Upper lobe of left lung (tissue), 6 donors: ENCODE measurements around the gene SQSTM1. TPM values are rescaled to one million over a fixed set of nuclear protein-coding genes. Genes with fewer than 3 reads are reported as not detected.

Source experiments
- ATAC-seq, 2 donors: fragments of 200-7000 bp; cut with Tn5 transposase; one replicate each; pipeline ENCODE4 v1.9.1; 2022; ENCODE audit warnings: mild to moderate bottlenecking in 2 of 2, moderate library complexity in 2 of 2; ENCODE audit not compliant: low FRiP score in 2 of 2
- DNase-seq, 2 donors: peaks; one replicate each; pipeline ENCODE4 v3.0.0-alpha.2; 2019 to 2020
- H3K27ac ChIP-seq, 4 donors: fragments of 200-600 bp; sonication (generic); one replicate each; pipeline ENCODE4 v1.5.1; 2016 to 2019
- H3K27me3 ChIP-seq, 4 donors: fragments of 200-600 bp; sonication (generic); one replicate each; pipeline ENCODE4 v1.5.1; 2017 to 2019
- H3K36me3 ChIP-seq, 4 donors: fragments of 200-600 bp; sonication (generic); one replicate each; pipeline ENCODE4 v1.5.1; 2016 to 2019
- H3K4me1 ChIP-seq, 4 donors: fragments of 200-600 bp; sonication (generic); one replicate each; pipeline ENCODE4 v1.5.1; 2018 to 2019
- H3K4me3 ChIP-seq, 4 donors: fragments of 200-600 bp; sonication (generic); one replicate each; pipeline ENCODE4 v1.5.1; 2017 to 2019; ENCODE audit warnings: mild to moderate bottlenecking in 2 of 4, moderate library complexity in 1 of 4
- H3K9me3 ChIP-seq, 4 donors: fragments of 200-600 bp; sonication (generic); one replicate each; pipeline ENCODE4 v1.5.1; 2018 to 2019
- EP300 ChIP-seq, 4 donors: sonication (generic); formaldehyde crosslinking; IDR thresholded peaks; one replicate each; pipeline ENCODE4 v1.5.1; 2017; ENCODE audit warnings: antibody characterized with exemption in 4 of 4, control low read depth in 2 of 4
- POLR2A ChIP-seq, 4 donors: fragments of 450-650 bp; IDR thresholded peaks; one replicate each; pipeline ENCODE4 v1.5.1; 2016 to 2017; ENCODE audit warnings: antibody characterized with exemption in 4 of 4, mild to moderate bottlenecking in 2 of 4
- POLR2AphosphoS5 ChIP-seq, 2 donors: sonication (generic); formaldehyde crosslinking; IDR thresholded peaks; one replicate each; pipeline ENCODE4 v1.5.1; 2017; ENCODE audit warnings: antibody characterized with exemption in 2 of 2
- WGBS, 2 donors: methylation state at CpG; one replicate each; pipeline ENCODE4 v1.1.5; 2017 to 2018; 5-methylcytosine and 5-hydroxymethylcytosine counted together
- total RNA-seq, 6 donors: library from RNA; depleted of rRNA in 4 of 6; stranded (reverse); fragments of >200 nt in 4 of 6; gene quantifications; one replicate each; pipeline versions ENCODE4 v1.1.0 to v1.2.1, GENCODE V29; 2016 to 2021
- TF ChIP-seq, protein P1 (sequence below), 6 experiments: fragments of 450-650 bp in 4 of 6; fragments of 200-600 bp in 2 of 6; sonication (generic) in 2 of 6; IDR thresholded peaks; one replicate each; pipeline ENCODE4 v1.5.1; 2016 to 2019; ENCODE audit warnings: antibody characterized with exemption in 6 of 6
- donor health status: DM: no; HTN: no; CAD: no; lungs with moderate emphysema.
- donor health status: DM: no; HTN: yes; CAD: no; lungs with severe emphysema.

The SQSTM1 gene
- total RNA-seq, 6 donors from 2014 or later, result 390 to 666 (median 574) TPM

DNA sequence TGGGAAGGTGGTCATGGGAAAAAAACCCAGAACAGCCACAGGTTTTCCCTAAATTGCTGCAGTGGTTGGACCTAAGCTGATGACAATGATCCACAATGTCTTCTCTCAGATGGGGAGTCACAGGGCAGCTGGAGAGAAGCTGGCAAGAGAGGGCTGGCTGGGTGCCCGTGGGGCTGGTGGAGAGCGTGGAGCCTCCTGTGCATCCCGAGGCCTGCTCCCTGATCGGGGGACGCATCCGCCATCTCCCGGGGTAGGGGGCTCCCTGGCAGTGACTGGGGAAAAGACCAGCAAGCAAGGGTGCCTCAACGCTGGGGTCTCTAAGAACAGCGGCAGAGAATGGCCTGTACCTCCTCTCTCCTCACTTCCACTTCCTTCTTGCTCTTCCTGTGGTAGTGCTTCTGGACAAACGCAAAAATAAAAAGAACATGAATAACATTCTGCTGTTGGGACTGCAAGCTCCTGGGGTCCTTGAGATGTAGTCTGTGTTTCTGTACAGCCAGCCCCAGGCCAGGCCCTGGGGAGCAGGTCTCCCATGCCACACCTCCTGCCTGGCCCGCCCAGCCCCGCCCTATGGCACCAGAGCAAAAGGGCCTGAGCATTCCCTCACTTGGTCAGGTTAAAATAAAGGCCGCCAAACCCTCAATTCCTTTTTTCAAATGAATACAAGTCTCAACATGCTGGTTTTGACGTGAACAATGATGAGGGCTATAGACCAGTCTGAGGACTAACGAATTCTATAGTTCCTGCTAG is 45.0 kb downstream of the SQSTM1 start:
- ATAC-seq (no peak), DNase-seq (no peak)
- 89 to 90% methylated on average over 15 of the region's 15 CpGs for WGBS, 2 donors
- Histone ChIP-seq H3K4me3 (no peak overlapping the region), H3K36me3 (peaks cover 0 to 82% (median 71%) of the 10 kb centered on the region in 4 donors), H3K9me3 (no peaks in the 10 kb centered on the region), H3K27me3 (no peaks in the 10 kb centered on the region), H3K4me1 (no peaks in the 10 kb centered on the region), H3K27ac (no peak overlapping the region)
- TF ChIP-seq POLR2A (IDR thresholded peaks at IDR 0.05), result no peak
- TF ChIP-seq EP300 (IDR thresholded peaks at IDR 0.05), result no peak
- TF ChIP-seq, protein P1, sequence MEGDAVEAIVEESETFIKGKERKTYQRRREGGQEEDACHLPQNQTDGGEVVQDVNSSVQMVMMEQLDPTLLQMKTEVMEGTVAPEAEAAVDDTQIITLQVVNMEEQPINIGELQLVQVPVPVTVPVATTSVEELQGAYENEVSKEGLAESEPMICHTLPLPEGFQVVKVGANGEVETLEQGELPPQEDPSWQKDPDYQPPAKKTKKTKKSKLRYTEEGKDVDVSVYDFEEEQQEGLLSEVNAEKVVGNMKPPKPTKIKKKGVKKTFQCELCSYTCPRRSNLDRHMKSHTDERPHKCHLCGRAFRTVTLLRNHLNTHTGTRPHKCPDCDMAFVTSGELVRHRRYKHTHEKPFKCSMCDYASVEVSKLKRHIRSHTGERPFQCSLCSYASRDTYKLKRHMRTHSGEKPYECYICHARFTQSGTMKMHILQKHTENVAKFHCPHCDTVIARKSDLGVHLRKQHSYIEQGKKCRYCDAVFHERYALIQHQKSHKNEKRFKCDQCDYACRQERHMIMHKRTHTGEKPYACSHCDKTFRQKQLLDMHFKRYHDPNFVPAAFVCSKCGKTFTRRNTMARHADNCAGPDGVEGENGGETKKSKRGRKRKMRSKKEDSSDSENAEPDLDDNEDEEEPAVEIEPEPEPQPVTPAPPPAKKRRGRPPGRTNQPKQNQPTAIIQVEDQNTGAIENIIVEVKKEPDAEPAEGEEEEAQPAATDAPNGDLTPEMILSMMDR (IDR thresholded peaks at IDR 0.05), result no peak
- TF ChIP-seq POLR2AphosphoS5 (IDR thresholded peaks at IDR 0.05), result no peak

DNA sequence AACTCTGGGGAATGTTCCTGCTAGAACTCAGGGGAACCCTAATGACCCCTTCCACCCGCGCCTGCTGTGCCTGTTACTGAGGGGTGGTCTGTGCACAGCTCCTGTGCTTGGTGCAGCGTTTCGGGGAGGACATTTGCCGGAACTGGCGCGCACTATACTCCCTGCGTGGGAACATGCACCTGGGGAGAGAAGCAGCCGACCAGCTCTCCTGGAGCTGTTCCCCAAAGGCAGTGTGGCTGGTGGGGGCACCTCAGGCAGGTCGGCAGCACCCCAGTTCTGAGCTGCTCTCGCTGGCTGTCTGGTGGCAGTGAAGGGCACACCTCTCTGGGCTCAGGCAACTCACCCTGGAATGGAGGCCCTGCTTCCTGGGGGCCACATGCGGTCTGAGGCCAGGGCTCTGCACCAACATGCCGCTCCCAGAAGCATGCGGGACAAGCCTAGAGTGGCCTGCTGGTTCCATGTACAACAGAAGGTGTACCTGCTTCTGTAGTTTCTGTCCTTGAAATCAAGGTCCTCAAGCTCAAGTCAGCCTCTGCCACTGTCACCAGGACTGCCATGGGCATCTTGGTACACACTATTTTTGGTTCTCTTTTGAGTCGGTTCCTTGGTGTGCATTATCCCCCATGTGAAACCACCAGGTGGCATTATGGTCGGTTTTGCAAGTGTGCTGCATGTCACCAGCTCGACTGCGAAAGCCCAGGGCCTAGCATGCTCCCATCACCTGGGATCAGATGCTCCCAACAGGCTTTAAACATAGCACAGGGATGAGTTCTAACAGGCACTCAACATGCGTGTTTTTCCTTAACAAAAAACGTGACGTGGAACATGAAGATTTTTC is 45.8 kb downstream of the SQSTM1 start:
- no peaks in the 10 kb centered on the region for H3K4me1 ChIP-seq
- DNase-seq (peak in 1 of 2 donors; percentile 58), ATAC-seq (no peak)
- WGBS, 2 donors, result 84 to 88% methylated on average over 18 to 21 of the region's 21 CpGs
- H3K9me3 ChIP-seq, result no peaks in the 10 kb centered on the region
- no peak overlapping the region for H3K27ac ChIP-seq
- H3K4me3 ChIP-seq, result no peak overlapping the region
- no peaks in the 10 kb centered on the region for H3K27me3 ChIP-seq
- TF ChIP-seq, protein P1 (IDR thresholded peaks at IDR 0.05), result no peak
- no peak for TF ChIP-seq POLR2AphosphoS5 (IDR thresholded peaks at IDR 0.05)
- TF ChIP-seq POLR2A (IDR thresholded peaks at IDR 0.05), result no peak
- no peak for TF ChIP-seq EP300 (IDR thresholded peaks at IDR 0.05)
- H3K36me3 ChIP-seq, result peaks cover 0 to 90% (median 76%) of the 10 kb centered on the region in 4 donors

DNA sequence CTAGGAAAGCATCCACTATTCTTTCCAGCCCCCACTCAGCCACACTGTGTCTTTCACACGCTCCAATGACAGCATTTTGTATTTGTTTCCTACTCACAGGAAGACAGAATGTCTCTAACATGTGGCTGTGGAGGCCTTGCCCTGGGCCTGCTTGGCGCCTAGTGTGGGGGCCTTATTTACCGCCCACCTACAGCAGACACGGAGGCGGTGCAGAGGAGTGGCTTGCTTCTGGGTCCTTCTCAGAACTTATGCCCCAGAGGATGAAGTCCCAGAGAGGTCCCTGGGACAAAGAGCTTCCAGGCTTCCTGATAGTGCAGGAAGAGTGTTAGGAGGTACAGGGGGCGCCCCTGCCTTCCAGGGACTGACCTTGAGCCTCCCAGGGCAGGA is 46.4 kb downstream of the SQSTM1 start:
- Histone ChIP-seq H3K4me3 (no peak overlapping the region), H3K36me3 (peaks cover 0 to 94% (median 78%) of the 10 kb centered on the region in 4 donors), H3K27me3 (no peaks in the 10 kb centered on the region), H3K4me1 (no peaks in the 10 kb centered on the region), H3K27ac (no peak overlapping the region), H3K9me3 (no peaks in the 10 kb centered on the region)
- TF ChIP-seq POLR2AphosphoS5 (IDR thresholded peaks at IDR 0.05) (no peak), POLR2A (IDR thresholded peaks at IDR 0.05) (no peak), EP300 (IDR thresholded peaks at IDR 0.05) (no peak)
- TF ChIP-seq, protein P1 (IDR thresholded peaks at IDR 0.05), result no peak
- ATAC-seq (no peak), DNase-seq (no peak)
- 91 to 98% methylated on average over 6 of the region's 6 CpGs for WGBS, 2 donors

DNA sequence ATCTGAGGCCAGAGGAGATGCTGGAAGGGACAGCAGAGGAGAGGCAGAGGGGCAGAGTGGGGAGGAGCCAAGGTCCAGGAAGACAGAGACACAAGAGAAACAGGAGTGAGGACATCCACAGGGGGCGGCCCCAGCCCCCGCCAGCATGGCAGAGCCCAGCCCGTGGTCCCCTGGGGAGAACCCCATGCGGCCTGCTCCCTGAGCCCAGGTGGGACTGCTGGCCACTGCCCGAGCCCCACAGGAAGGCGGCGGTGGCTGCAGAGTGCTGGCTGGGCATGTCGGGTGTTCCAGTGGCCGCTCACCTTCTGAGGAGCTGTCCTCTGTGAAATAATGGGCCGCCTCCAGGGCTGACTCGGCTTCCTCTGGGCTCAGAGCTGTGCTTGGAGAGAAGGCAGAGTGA is 46.8 kb downstream of the SQSTM1 start:
- TF ChIP-seq, protein P1 (IDR thresholded peaks at IDR 0.05), result no peak
- TF ChIP-seq POLR2A (IDR thresholded peaks at IDR 0.05) (no peak), EP300 (IDR thresholded peaks at IDR 0.05) (no peak), POLR2AphosphoS5 (IDR thresholded peaks at IDR 0.05) (no peak)
- Histone ChIP-seq H3K9me3 (no peaks in the 10 kb centered on the region), H3K4me3 (no peak overlapping the region), H3K27ac (no peak overlapping the region), H3K27me3 (no peaks in the 10 kb centered on the region), H3K4me1 (no peaks in the 10 kb centered on the region), H3K36me3 (peaks cover 0 to 94% (median 79%) of the 10 kb centered on the region in 4 donors)
- no peak for DNase-seq
- WGBS, 2 donors, result 78 to 95% methylated on average over 2 to 11 of the region's 11 CpGs
- no peak for ATAC-seq
